ENCODE measurements around the gene NFASC. TPM values are rescaled to one million over a fixed set of nuclear protein-coding genes. Genes with fewer than 3 reads are reported as not detected.

NFASC gene
- total and polyA plus RNA-seq, 7 donors: 0.46 to 105 (median 17.6) TPM

DNA sequence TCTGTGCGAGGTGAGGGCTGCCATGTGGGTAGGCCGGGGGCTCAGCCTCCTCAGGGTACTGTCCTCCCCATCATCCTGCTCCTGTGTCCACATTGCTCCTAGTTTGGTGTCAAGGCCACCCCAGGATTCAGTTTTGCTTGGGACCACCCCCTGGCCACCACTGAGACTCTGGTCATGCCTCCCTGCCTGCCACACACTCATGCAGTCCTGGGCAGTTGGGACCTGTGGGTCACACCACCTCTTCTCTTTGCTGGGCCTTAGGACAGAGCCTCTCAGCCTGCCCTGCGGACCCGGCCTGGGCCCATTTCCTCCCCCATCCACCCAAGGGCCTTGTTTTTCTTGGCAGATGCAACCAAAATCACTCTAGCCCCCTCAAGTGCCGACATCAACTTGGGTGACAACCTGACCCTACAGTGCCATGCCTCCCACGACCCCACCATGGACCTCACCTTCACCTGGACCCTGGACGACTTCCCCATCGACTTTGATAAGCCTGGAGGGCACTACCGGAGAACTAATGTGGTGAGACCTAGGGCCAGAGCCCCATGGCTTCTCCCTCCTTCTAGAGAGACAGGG lies 194.2 kb downstream of the NFASC start:
- Histone ChIP-seq H3K27ac (no peak overlapping the region), H3K36me3 (no peaks in the 10 kb centered on the region), H3K4me1 (peaks cover 0 to 16% (median 9%) of the 10 kb centered on the region in 4 donors), H3K9me3 (no peaks in the 10 kb centered on the region), H3K27me3 (no peaks in the 10 kb centered on the region), H3K4me3 (no peak overlapping the region)
- intact Hi-C loops (cut with DNase I): no loop called here
- DNase-seq: peak; percentile 61
- 91 to 92% methylated on average over 9 of the region's 9 CpGs for WGBS, 2 donors
- TF ChIP-seq EP300 (IDR thresholded peaks at IDR 0.05) (no peak), POLR2A (IDR thresholded peaks at IDR 0.05) (no peak)
- TF ChIP-seq, protein P1, sequence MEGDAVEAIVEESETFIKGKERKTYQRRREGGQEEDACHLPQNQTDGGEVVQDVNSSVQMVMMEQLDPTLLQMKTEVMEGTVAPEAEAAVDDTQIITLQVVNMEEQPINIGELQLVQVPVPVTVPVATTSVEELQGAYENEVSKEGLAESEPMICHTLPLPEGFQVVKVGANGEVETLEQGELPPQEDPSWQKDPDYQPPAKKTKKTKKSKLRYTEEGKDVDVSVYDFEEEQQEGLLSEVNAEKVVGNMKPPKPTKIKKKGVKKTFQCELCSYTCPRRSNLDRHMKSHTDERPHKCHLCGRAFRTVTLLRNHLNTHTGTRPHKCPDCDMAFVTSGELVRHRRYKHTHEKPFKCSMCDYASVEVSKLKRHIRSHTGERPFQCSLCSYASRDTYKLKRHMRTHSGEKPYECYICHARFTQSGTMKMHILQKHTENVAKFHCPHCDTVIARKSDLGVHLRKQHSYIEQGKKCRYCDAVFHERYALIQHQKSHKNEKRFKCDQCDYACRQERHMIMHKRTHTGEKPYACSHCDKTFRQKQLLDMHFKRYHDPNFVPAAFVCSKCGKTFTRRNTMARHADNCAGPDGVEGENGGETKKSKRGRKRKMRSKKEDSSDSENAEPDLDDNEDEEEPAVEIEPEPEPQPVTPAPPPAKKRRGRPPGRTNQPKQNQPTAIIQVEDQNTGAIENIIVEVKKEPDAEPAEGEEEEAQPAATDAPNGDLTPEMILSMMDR (IDR thresholded peaks at IDR 0.05): no peak

DNA sequence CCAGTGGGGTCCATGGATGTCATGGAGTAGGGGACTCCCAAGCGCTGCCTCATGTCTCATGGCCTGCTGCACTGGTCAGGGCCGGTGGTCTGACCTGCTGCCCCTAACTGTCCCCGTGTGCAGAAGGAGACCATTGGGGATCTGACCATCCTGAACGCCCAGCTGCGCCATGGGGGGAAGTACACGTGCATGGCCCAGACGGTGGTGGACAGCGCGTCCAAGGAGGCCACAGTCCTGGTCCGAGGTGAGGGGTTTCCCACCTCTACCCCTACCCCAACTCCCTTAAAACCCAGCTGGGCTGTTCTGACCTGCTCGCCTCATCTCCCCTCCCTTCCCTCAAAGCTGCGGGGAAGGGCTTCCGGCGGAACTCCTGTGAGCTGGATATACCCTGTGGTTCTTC lies 195.0 kb downstream of the NFASC start:
- WGBS, 2 donors: 91% methylated on average over 14 of the region's 14 CpGs
- TF ChIP-seq EP300 (IDR thresholded peaks at IDR 0.05): no peak
- TF ChIP-seq POLR2AphosphoS5 (IDR thresholded peaks at IDR 0.05): no peak
- TF ChIP-seq POLR2A (IDR thresholded peaks at IDR 0.05): no peak
- TF ChIP-seq, protein P1 (IDR thresholded peaks at IDR 0.05): no peak
- H3K27ac ChIP-seq: no peak overlapping the region
- H3K9me3 ChIP-seq: no peaks in the 10 kb centered on the region
- intact Hi-C loops (cut with DNase I): no loop called here
- DNase-seq: peak; percentile 57
- H3K36me3 ChIP-seq: no peaks in the 10 kb centered on the region
- H3K27me3 ChIP-seq: no peaks in the 10 kb centered on the region
- peaks cover 0 to 16% (median 9%) of the 10 kb centered on the region in 4 donors for H3K4me1 ChIP-seq
- H3K4me3 ChIP-seq: no peak overlapping the region

DNA sequence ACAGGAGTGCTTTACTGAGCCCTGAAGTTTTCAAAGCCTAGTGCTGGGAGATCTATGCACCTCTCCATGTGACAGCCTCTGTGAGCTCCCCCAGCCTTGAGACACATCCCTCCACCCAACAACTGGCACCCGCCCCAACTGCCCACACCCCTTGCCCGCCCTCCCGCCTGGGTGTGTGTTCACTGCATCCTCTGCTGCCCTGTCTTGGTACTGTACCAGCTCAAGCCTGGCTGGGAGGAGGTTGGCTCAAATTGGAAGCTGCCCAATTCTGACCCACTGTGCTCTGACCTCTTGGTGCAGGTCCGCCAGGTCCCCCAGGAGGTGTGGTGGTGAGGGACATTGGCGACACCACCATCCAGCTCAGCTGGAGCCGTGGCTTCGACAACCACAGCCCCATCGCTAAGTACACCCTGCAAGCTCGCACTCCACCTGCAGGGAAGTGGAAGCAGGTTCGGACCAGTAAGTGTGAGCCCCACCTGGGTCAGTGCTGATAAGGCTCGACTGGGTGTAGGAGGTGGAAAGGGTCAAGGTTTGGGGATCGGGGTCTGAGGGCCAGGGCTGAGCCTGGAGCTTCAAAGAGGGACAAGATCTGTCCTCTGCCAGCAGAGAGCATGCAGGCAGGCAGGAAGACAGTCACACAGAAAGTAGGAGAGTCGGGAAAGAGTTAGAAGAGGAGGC lies 195.6 kb downstream of the NFASC start:
- Histone ChIP-seq H3K4me1 (peaks cover 0 to 16% (median 9%) of the 10 kb centered on the region in 4 donors), H3K36me3 (no peaks in the 10 kb centered on the region), H3K27ac (no peak overlapping the region), H3K4me3 (no peak overlapping the region), H3K27me3 (no peaks in the 10 kb centered on the region), H3K9me3 (no peaks in the 10 kb centered on the region)
- TF ChIP-seq, protein P1 (IDR thresholded peaks at IDR 0.05): no peak
- TF ChIP-seq POLR2A (IDR thresholded peaks at IDR 0.05): no peak
- TF ChIP-seq EP300 (IDR thresholded peaks at IDR 0.05): no peak
- no peak for TF ChIP-seq POLR2AphosphoS5 (IDR thresholded peaks at IDR 0.05)
- intact Hi-C loops (cut with DNase I): no loop called here
- 45 to 64% methylated on average over 13 of the region's 13 CpGs for WGBS, 2 donors
- DNase-seq: peak; percentile 57

GRCh38 chr1:205067031-205067430 lies 196.4 kb downstream of the NFASC start:
- no peak for DNase-seq
- TF ChIP-seq EP300 (IDR thresholded peaks at IDR 0.05): no peak
- TF ChIP-seq, protein P1 (IDR thresholded peaks at IDR 0.05): no peak
- TF ChIP-seq POLR2AphosphoS5 (IDR thresholded peaks at IDR 0.05): no peak
- TF ChIP-seq POLR2A (IDR thresholded peaks at IDR 0.05): no peak
- H3K27ac ChIP-seq: no peak overlapping the region
- no peak overlapping the region for H3K4me3 ChIP-seq
- H3K36me3 ChIP-seq: no peaks in the 10 kb centered on the region
- H3K9me3 ChIP-seq: no peaks in the 10 kb centered on the region
- WGBS, 2 donors: 86 to 90% methylated on average over 6 of the region's 6 CpGs
- intact Hi-C loops (cut with DNase I): no loop called here
- H3K27me3 ChIP-seq: no peaks in the 10 kb centered on the region
- peaks cover 0 to 8% (median 2%) of the 10 kb centered on the region in 4 donors for H3K4me1 ChIP-seq

All from sigmoid colon (tissue), 7 donors.